Endothelial cell of umbilical vein (primary cell): ENCODE results near the gene ITGA1.

ENCODE experiments used
- TF ChIP-seq, protein P1 (sequence below), 2 donors: IDR thresholded peaks; 1 replicate in 1 of 2; 2 replicates in 1 of 2; pipeline ENCODE4 v1.5.1; 2011; ENCODE audit warnings: low read length in 2 of 2, mild to moderate bottlenecking in 2 of 2, moderate library complexity in 2 of 2, control low read depth in 1 of 2, inconsistent platforms in 1 of 2, low read depth in 1 of 2; ENCODE audit not compliant: insufficient read depth in 1 of 2; ENCODE audit errors: extremely low read depth in 1 of 2
- TF ChIP-seq, protein P2 (sequence below): IDR thresholded peaks from 2 replicates; pipeline ENCODE4 v1.6.1; 2011; ENCODE audit not compliant: insufficient read depth, insufficient read length

DNA sequence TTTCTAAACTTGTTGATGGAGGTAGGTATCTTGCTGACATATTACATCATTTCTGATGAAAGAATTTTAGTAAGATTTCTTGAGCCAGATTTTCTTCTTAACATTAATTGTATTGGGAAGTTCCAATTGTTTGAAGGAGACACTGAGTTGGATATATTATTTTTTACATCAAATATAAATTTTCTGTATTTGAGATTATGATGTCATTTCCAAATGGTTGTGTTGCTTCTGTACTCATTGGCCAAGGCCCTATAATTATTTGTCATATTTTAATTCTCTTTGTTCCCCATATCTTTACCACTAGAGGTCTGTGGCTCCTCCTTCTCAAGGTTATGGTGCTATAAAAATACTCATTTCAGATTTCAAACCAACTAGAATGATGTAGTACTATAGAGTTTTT lies 53.4 kb downstream of the ITGA1 start:
- TF ChIP-seq, protein P1, sequence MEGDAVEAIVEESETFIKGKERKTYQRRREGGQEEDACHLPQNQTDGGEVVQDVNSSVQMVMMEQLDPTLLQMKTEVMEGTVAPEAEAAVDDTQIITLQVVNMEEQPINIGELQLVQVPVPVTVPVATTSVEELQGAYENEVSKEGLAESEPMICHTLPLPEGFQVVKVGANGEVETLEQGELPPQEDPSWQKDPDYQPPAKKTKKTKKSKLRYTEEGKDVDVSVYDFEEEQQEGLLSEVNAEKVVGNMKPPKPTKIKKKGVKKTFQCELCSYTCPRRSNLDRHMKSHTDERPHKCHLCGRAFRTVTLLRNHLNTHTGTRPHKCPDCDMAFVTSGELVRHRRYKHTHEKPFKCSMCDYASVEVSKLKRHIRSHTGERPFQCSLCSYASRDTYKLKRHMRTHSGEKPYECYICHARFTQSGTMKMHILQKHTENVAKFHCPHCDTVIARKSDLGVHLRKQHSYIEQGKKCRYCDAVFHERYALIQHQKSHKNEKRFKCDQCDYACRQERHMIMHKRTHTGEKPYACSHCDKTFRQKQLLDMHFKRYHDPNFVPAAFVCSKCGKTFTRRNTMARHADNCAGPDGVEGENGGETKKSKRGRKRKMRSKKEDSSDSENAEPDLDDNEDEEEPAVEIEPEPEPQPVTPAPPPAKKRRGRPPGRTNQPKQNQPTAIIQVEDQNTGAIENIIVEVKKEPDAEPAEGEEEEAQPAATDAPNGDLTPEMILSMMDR (IDR thresholded peaks at IDR 0.05; ENCODE audit: extremely low read depth in 1 of 2, insufficient read depth in 1 of 2, low read depth in 1 of 2, low read length in 2 of 2), result no peak
- TF ChIP-seq, protein P2, sequence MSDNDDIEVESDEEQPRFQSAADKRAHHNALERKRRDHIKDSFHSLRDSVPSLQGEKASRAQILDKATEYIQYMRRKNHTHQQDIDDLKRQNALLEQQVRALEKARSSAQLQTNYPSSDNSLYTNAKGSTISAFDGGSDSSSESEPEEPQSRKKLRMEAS, result no peak
